Renal cortex interstitium (tissue), 11 donors: ENCODE results near the gene AUTS2. TPM values are rescaled to one million over a fixed set of nuclear protein-coding genes. Genes with fewer than 3 reads are reported as not detected.

Source experiments
- DNase-seq, 11 donors: peaks; one replicate each; pipeline ENCODE4 v3.0.0-alpha.2; 2013; ENCODE audit warnings: low read depth in 9 of 11, low spot score in 4 of 11; ENCODE audit errors: extremely low read depth in 1 of 11
- polyA plus RNA-seq, 3 donors: library from polyadenylated mRNA; unstranded; fragments of 120-200 nt; gene quantifications; one replicate each; pipeline ENCODE4 v1.2.1, GENCODE V29; 2013; ENCODE audit not compliant: insufficient read length in 3 of 3

The AUTS2 gene
- polyA plus RNA-seq, 3 donors, result 78.0 to 102 (median 90.7) TPM

DNA sequence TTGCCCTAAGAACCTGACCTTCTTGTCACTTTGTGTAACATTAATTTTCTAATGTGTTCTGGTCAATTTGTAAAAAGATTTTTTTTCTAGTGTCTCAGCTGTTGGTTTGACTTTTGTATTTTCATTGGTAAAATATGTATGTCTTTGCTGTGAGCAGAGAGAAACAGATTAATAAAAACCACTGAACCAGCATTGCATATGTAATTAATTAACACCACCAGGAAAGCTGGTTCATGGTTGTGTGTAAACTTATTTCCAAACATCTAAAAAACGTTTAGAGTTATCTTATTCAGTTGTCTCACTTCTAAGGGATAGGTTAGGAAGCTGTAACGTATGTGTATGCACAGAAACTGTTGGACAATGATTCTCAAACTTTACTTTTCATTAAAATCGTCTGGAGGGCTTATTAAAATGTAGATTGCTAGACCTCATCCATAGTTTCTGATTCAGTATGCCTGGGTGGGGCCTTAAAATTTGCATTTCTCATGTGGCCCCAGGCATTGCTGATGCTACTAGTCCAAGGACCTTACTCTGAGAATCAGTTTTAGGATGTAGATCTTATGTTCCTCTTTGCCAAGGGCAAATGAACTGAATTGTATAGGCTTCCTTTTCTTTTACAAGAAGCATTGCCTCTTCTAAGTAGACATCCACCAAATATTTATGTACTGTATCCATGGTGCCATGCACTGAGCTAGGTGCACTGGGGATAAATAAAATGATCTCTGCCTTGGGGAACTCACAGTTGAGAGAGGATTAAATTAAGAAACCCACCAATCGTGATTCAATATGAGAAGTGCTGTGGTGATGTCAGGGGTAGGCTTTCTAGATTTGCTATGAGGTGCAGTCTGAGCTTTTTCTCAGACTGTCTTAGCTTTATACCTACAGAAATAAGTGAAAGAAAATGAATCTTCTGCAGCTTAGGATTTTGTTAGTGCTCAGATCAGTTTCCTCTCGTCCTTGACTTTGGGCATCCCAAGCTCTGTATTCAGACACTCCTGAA, 98.7 kb downstream of the AUTS2 start:
- no peak for DNase-seq

DNA sequence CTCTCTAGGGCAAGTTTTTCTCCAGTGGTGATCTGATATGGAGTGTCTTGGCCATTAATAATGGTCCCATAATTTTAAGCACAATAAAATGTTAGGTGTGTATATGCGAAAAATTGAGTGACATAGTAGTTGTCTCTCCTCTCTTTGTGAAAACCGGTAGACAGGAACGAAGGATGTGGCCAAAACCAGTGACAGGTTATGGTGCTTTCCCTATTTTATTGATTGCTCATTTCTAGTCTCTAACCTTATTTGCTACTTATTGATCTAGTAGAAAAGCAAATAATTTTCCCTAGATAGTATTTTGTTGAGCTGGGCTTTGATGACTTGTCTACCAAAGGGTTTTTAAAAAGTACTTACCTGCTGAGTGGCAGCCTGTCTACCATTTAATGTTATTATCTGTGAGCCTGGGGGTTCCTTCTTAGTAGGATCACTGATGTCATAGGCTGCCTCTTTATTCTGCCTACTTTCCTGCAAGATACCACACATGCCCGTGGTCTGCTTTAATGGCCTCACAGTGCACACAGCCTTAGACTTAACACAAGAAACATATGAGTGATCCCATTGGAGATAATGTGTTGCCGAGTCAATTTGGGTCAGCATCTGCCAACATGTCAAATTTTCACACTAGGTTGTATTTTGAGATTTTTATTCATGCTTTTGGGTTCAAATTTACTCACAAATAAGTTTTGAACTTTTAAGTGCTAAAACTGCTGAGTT, 100.0 kb downstream of the AUTS2 start:
- DNase-seq, result no peak

DNA sequence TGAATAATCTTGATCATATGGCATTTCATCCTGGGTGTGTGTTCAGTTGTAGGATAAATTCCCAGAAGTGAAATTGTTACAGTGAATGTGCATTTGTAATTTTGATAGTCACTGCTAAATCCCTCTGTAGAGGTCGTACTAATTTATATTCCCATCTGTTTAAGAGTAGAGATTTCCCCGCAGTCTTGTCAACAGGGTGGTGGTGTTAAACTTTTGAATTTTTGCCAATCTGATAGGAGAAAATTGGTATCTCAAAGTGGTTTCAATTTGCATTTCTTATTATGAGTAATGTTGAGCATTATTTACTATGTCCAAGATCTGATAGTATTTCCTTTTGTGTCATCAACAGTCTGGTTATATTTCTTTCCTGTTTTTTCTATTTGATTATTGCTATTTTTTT, 101.7 kb downstream of the AUTS2 start:
- no peak for DNase-seq

DNA sequence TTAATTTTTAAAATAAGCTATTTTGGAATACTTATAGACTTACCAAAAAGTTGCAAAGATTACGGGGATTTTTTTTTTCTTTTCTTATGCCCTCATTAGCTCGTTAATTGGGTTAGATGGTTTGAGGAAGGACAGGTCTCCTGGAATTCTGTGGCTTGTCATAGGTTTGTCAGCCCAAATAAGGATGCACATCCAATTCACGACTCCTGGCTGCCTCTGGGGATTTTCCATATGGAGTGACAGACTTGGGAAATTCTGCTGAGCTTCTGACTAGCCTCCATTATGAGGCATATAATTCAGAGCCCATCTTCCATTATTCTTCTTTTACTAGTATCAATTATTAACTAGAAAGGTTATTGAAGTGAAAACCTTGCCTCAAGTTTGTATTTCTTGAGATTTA, 102.1 kb downstream of the AUTS2 start:
- DNase-seq, result no peak

DNA sequence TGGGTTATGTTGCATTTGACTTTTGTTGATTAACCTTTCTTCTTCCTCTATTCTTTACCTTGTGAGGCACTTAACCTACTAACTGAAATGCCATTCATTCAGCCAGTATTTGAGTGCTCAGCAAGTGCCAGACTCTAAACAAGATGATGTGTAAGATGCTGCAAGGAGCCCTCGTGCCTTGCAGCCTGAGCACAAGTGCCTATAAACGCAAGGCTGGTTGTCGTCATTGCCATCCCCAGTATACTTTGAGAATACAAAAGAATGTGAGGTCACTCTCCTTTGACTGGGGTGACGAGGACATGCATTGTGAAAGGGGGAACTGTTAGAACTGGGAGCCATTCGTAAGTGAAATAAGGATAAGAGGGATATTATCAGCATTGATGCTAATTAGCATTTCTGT, 103.0 kb downstream of the AUTS2 start:
- DNase-seq, result no peak

DNA sequence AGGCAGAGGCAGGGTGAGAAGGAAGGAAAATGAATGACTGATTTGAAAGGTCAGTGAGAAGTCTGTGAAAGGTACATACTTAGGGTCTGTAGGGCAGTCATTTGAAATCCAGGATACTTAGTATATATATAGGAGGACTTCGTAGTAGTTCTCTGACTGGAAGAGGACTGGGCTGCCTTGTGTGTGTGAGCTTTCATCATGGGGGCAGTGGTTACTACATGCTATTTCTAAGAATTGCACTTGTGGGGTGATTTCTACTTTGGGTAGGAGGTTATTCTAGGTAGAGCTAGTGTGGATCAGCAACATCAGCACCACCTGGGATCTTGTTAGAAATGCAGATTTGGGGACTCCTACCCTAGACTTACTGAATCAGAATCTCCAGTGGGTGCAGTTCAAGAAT, 104.1 kb downstream of the AUTS2 start:
- no peak for DNase-seq

DNA sequence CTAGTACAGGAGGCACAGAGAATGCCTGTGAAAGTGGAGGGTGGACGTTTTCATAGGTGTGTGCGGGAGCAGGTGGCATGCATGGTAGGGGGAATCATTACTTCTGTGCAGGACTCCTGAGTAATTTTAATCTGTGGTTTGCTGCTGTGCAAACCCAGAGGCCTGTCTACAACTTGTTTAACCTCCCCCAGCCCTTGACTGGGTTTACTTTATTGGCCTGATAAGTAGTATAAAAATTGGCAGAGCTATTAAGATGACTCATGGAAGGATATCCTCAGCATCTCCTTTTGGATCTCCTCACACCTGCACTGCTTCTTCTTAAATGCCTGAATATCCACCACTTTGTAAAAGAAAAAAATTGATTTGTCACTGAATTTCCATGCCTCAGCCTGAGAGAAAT, 104.8 kb downstream of the AUTS2 start:
- no peak for DNase-seq

DNA sequence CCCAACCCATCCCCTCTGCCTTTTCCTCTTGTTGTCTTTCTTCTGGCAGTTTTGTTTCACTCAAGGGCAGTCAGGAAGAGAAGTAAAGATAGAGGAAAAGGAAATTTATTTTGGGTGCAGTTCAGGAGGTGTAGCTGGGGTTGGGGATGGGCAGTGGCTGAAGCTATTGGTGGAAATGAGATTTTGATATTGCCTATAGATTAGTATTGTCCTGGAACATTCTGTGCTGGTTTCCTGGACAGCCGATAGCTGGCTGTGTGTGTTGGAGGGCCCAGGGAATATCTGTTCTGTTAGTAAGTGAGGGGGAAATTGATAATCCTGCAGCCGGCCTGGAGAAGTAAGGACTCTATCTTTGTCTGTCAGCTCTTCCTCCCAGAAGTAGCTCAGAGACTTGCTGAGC, 107.8 kb downstream of the AUTS2 start:
- DNase-seq, result no peak

DNA sequence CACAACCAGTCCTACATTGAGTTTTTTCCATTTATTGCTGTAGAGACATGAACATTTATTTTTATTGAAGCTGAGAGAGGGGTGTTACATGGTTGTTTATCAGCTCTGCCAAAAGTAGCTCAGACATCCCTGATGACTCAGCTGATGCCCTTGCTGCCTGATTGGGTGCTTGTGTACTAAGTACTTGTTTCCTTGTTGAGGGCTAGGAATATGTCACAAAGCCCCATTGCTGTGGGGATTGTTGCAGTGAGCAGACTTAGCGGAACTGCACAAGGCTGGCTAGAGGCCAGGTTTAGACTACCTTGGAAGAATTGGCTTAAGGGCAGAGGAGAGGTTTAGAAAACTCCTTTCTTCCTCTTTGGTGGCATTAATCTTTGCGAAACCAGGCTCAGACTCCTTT, 110.6 kb downstream of the AUTS2 start:
- no peak for DNase-seq

DNA sequence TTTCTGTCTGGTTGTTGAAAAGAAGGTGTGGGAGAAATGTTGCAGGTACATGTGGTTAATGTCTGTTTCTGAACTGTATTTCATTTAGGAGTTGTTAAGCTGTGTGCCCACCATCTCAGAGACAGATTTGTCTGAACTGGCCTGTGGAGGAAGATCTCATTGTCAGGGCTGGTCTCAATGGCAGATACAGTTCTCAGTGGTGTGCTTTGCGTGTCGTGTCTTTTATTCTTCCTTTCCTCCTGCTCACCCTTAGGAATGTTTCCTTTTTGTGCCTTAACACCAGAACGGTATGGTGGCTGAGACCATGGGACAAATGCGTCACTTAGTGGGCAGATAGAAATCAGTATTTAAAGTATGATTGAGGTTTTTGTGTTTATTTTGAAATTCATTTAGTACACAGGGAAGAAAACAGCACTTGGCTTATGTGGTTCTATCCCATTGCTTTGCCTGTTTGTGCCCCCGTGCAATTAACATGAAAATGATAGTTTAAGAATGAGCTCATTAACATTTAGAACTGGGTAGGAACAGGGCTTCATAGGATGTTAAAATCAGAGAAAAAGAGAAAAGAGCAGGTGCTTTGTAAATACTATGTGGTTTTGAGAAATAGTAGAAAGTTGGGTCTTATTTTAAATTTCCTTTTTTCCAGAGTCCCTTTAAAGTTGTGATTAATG, 112.6 kb downstream of the AUTS2 start:
- DNase-seq, result no peak

DNA sequence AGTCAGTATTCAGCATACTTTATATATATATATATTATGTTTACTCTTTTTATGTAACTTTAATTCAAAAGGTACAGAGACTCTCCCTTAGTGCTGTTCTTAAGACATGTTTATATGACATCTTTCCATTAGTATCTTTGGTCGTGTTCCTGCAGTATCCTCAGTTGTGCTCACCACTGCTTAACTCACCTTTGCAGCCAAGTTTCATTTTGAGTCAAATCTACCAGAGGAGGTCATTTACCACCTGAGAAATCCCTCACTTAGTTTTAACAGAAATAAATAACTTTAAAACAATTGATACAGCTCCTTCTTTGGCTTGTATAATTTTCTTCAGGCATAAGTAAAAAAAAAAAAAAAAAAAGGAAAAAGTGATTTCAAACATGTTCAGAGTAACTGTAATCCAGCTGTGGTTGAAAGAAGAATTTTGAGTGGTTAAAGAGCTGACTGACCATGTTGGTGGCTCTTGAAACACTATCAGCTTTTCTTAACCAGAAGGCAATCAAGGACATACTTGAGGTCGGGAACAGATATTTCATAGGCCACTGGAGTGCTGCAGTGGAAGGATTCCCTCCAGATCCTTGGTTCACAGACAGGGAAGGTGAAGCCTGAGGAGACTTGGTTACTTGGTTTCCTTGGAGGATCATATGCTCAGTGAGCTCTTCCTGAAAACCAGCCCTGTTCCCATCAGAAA, 116.8 kb downstream of the AUTS2 start:
- no peak for DNase-seq

DNA sequence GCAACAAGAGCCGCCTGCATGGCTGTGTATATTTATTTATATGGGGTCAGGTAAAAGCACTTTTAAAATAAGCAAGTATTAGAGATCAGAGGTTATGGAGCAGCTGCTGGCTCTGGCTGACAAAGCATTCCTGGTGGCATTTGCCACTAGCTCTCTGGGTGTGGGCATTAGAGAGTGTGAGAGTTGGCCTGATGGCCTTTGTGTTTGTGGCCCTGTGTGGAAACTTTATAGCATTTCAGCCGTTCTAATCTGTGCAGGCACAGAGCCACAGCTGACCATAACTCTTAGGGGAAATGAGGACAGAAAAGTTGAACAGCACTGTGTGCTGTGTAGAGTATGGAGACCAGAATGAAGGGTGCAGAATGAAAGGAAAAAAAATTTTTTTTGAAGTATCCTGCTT, 118.9 kb downstream of the AUTS2 start:
- no peak for DNase-seq

DNA sequence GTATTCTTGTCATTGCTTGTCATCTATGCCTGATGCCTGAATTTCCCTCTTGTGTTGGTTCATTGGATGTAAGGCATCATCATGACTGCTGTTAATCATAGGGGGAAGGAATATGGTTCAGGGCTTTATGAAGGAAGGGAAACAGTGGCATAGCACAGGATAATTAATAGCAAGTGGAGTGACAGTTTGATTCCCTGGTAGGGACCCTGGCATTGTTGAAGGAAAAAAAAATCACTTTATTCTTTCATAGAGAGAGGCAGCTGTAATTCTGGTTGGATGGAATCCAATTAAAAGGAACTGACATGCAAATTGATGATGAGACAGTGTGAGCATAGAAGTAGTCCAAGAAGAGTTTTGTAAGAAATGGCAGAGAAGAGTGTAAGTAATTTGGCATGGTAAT, 121.4 kb downstream of the AUTS2 start:
- DNase-seq, result no peak

DNA sequence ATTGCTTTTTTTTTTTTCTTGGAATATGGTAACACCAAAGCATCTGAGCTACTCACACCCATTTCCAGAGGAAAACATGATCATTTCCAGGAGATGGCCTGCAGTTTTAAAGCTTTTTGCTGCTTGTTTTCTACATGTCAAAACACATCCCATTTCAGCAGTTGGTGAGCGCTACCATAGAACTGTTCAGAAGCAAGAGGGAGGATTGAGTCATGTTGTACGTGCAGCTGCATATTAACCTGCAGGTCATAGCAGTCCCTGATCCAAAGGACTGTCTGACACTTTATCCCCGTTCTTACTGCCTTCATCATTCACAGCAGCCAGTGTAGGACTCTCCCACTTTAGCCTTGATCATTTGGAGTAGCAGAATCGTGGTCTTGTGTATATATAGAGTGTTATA, 124.6 kb downstream of the AUTS2 start:
- DNase-seq, result peak in 1 of 11 donors; percentile 28

DNA sequence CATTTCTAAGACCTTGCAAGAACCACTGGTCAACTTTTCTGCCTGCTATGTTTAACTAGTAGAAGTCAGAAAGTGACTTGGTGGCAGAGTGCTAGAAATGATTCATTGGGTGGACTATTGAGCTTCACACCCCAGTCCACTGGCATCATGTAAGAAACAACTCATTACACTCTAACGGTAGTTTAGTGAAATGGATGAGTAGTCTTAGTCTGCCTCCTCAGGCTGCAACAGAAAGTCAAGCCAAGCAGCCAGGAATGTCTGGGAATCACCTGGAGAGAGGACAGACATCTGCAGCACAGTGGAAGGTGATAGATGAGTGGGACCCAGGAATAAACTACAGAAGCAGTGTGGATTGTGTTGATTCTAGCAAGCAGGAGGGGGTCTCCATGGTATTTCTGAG, 125.4 kb downstream of the AUTS2 start:
- DNase-seq, result peak in 1 of 11 donors; percentile 31

DNA sequence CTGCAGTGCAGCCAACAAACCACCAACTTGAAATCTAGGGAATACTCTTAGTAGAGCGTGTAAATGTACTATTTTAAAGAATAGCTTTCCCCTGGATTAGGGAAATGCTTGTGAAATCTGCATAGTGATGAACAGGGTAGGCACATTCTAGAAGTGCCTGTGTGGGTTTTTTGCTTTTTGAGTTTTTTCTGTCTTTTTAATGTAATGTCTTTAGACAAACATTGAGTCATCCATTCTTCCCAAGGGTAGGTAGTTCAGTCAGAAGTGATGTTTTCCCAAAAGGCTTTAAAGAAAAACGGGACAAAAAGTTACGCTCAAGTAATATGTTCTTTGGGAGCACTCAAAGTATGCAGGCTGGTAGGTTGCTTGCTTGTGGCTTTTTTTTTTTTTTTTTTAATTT, 130.0 kb downstream of the AUTS2 start:
- no peak for DNase-seq

DNA sequence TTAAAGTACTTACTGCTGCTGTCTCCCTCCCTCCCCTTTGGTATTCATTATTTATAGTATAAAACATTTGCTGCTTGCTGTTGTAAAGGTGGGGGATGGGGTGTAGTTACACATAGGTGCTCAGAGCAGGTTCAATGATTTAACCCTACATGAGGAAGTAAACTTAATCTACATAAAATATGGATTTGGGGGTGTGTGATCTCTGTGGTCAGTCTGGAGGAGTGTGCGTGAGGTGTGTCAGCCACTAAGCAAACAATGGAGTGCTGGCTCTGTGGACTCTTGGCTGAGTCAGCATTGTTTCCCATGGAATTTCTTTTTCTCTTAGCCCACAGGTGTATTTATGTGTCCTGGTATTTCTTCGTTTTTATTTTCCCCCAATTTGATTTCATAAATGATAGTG, 133.9 kb downstream of the AUTS2 start:
- no peak for DNase-seq

DNA sequence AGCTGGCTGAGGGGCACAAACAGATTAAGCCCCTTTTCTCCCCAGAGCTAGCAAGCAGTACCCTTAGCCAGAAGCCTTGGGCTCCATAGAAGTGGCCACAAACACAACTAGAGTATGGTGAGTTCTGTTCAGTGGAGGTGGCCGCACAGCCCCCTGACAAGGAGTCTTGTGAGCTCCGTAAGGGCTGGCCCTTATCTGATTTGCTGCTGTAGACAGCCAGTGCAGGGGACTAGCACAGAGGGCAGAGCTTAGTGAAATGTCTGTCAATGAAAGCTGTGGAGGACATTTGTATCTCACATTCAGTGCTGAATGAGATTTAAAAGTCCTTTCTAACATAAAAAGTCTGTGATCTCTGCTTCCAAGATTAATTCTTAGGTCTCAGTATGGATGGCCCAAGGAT, 137.3 kb downstream of the AUTS2 start:
- no peak for DNase-seq

DNA sequence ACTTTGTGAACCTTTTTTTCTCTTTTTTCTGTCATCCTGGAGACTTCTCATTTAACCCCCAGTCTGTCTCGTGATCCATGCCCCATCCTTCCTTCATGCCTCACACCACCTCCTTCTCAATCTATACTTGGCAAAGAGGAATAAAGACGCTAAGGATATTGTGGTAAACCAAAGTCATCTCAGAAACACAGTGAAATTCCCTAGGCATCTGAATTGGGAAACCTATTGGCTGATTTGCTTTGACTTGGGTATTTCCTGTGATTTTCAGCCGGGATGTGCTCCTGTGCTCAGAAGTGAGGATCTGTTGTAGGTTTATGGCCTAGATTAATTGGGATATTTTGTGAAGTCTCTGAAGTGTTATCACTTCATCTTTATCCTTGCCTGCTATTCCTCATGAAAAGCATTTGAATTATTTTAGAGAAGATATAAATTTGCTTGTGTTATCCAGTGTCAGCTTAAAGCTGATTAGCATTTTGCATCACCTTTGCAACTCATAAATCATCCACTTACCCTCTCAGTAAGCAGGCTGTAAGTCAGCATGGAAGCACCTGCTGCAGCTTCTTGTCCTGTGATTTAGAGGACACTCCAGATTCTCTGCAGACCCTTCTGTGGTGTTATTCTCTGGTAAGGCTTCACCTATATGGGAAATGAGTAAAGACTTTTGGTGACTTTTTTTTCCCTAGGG, 138.0 kb downstream of the AUTS2 start:
- no peak for DNase-seq
